HCT116 (cell line): ENCODE results near the gene PCDHGB2.

Source experiments
- CBX3 ChIP-seq: IDR thresholded peaks from 2 replicates; pipeline ENCODE4 v1.6.1; 2012; ENCODE audit warnings: low read depth
- EGR1 ChIP-seq: IDR thresholded peaks from 2 replicates; pipeline ENCODE4 v1.6.1; 2012; ENCODE audit warnings: low read depth
- ELF1 ChIP-seq: IDR thresholded peaks from 2 replicates; pipeline ENCODE4 v1.6.1; 2012; ENCODE audit warnings: low read depth, borderline replicate concordance
- EZH2 ChIP-seq: fragments of 200-600 bp; sonication (generic); IDR thresholded peaks from 2 replicates; pipeline ENCODE4 v1.6.1; 2017; ENCODE audit warnings: antibody characterized with exemption, mixed run types
- EZH2phosphoT487 ChIP-seq: fragments of 200-600 bp; IDR thresholded peaks from 2 replicates; pipeline ENCODE4 v1.6.1; 2018; ENCODE audit warnings: antibody characterized with exemption, borderline replicate concordance
- JUND ChIP-seq: IDR thresholded peaks from 2 replicates; pipeline ENCODE4 v1.6.1; 2012
- POLR2A ChIP-seq: IDR thresholded peaks from 2 replicates; pipeline ENCODE4 v1.7.0; 2011; ENCODE audit warnings: borderline replicate concordance; ENCODE audit not compliant: insufficient read depth, insufficient read length; ENCODE audit errors: extremely low read depth
- POLR2AphosphoS5 ChIP-seq: IDR thresholded peaks from 2 replicates; pipeline ENCODE4 v1.6.1; 2011; ENCODE audit warnings: mild to moderate bottlenecking, low read depth, low read length, moderate library complexity
- RAD21 ChIP-seq: IDR thresholded peaks from 2 replicates; pipeline ENCODE4 v1.6.1; 2012; ENCODE audit warnings: low read depth, mild to moderate bottlenecking
- SIN3A ChIP-seq: IDR thresholded peaks from 2 replicates; pipeline ENCODE4 v1.6.1; 2012; ENCODE audit warnings: low read depth
- SRF ChIP-seq: IDR thresholded peaks from 2 replicates; pipeline ENCODE4 v1.6.1; 2012; ENCODE audit warnings: low read depth
- ZFX ChIP-seq: fragments of 450-650 bp; IDR thresholded peaks from 2 replicates; pipeline ENCODE4 v1.6.1; 2017
- ZNF274 ChIP-seq: fragments of 200-500 bp; sonication (Bioruptor generic); IDR thresholded peaks from 2 replicates; pipeline ENCODE4 v1.6.1; 2014; ENCODE audit warnings: mild to moderate bottlenecking, low read depth, low read length, inconsistent platforms
- TF ChIP-seq, protein P1 (sequence below), 3 experiments: fragments of 200-600 bp in 1 of 3; sonication (generic) in 1 of 3; IDR thresholded peaks in 2 of 3; conservative IDR thresholded peaks in 1 of 3; 2 replicates each; pipeline ENCODE4 v1.5.1; 2012 to 2017; ENCODE audit warnings: low read depth in 2 of 3, low read length in 2 of 3, antibody characterized with exemption in 1 of 3, borderline replicate concordance in 1 of 3, control low read depth in 1 of 3, mild to moderate bottlenecking in 1 of 3, mixed read lengths in 1 of 3, mixed run types in 1 of 3, moderate library complexity in 1 of 3; ENCODE audit not compliant: insufficient read depth in 1 of 3

DNA sequence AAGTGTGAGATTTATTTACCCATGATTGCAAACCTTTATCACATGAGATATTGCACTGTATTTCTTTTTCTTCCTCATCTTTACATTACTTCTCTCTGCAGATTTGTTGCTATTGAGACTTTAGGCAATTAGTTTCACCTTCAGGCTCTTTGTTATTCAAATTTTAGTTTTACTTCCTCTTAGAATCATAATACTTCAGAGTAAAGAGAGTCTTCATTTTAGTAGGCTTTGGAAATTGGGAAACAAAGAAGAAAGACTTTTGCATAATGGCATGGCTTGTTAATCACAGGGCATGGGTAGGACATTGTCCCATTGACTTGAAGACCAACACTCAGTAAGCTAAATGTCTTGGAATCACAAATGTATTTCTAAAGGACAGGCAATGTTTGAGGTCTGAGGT, 2.9 kb downstream of the PCDHGB2 start:
- no peak for TF ChIP-seq SRF
- TF ChIP-seq, protein P1, sequence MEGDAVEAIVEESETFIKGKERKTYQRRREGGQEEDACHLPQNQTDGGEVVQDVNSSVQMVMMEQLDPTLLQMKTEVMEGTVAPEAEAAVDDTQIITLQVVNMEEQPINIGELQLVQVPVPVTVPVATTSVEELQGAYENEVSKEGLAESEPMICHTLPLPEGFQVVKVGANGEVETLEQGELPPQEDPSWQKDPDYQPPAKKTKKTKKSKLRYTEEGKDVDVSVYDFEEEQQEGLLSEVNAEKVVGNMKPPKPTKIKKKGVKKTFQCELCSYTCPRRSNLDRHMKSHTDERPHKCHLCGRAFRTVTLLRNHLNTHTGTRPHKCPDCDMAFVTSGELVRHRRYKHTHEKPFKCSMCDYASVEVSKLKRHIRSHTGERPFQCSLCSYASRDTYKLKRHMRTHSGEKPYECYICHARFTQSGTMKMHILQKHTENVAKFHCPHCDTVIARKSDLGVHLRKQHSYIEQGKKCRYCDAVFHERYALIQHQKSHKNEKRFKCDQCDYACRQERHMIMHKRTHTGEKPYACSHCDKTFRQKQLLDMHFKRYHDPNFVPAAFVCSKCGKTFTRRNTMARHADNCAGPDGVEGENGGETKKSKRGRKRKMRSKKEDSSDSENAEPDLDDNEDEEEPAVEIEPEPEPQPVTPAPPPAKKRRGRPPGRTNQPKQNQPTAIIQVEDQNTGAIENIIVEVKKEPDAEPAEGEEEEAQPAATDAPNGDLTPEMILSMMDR (IDR thresholded peaks at IDR 0.05 in 2 of 3, conservative IDR thresholded peaks at IDR 0.05 in 1 of 3; ENCODE audit: borderline replicate concordance in 1 of 3, insufficient read depth in 1 of 3, low read depth in 2 of 3, low read length in 2 of 3): no peak
- TF ChIP-seq JUND: no peak
- TF ChIP-seq POLR2A: no peak
- TF ChIP-seq POLR2AphosphoS5: no peak
- no peak for TF ChIP-seq ZNF274
- TF ChIP-seq RAD21: no peak
- TF ChIP-seq ELF1: no peak
- no peak for TF ChIP-seq ZFX
- TF ChIP-seq EGR1: no peak
- TF ChIP-seq SIN3A: no peak
- no peak for TF ChIP-seq EZH2
- TF ChIP-seq CBX3: no peak
- no peak for TF ChIP-seq EZH2phosphoT487
